Measurements from ENCODE around the gene XXYLT1. TPM values are rescaled to one million over a fixed set of nuclear protein-coding genes. Genes with fewer than 3 reads are reported as not detected.

Gene XXYLT1
- total and polyA plus RNA-seq, 2 of the 4 experiments (the other 2 are of a cell fraction), result 14.7 to 18.1 TPM

DNA sequence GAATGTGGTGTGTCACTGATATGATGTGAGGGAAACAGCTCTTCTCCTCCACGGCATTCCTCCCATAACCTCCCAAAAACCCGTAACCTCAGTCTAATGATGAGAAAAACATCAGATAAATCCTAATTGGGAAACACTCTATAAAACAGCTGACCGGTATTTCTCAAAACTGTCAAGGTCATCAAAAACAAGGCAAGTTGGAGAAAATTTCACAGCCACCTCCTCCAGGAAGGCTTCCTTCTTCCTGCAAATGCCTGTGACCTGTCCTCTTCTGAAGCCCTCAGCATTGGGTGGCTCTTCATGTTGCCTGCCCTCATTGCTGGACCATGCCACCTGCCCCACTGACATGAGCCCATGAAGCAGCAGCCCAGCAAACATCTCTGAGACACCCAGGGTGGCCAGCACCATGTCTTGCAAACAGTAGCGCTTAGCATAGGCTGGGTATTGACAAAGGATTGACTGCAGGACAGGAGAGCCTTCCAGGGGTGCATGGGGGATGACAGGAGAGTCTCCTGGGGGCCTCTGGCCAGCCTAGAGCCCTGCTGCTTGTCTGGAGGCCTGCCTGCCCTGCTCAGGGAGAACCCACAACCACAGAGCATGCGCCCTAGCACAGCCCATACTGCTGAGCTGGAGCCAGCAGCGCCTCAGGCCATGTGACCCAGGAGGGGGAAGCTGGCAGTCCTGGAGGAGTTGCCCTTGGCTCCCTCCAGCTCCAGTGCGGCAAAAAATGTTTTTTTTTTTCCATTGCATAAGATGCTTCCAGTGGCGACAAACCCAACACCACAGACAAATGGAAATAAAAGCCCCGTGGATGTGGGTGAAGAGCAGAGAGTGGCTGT lies 49.7 kb downstream of the XXYLT1 start:
- Histone ChIP-seq H3K18ac (ENCODE audit: low read depth, low read length) (no peak overlapping the region), H2BK5ac (ENCODE audit: low read depth, low read length, poor library complexity, severe bottlenecking) (no peak overlapping the region), H3K23ac (ENCODE audit: low read depth, low read length) (no peak overlapping the region), H3K27me3 (ENCODE audit: control insufficient read depth, insufficient read depth, low read length) (no peaks in the 10 kb centered on the region), H2BK20ac (ENCODE audit: low read depth, low read length) (no peak overlapping the region), H3K79me1 (ENCODE audit: low read depth in 1 of 2, low read length in 2 of 2) (peaks cover 4 to 27% of the 10 kb centered on the region in 2 experiments; a peak in 3 of 4 replicates), H2BK120ac (ENCODE audit: low read depth, low read length) (no peak overlapping the region; the same call in 1 of the 2 replicates), H3K4me1 (ENCODE audit: control insufficient read depth, insufficient read depth, low read length) (peaks cover 10% of the 10 kb centered on the region), H2AK5ac (ENCODE audit: low read depth, low read length) (peak overlapping the region; percentile 51; the same call in 1 of the 2 replicates), H3K9me3 (ENCODE audit: control insufficient read depth, insufficient read depth, low read length) (no peaks in the 10 kb centered on the region), H3K9ac (ENCODE audit: low read depth, low read length) (no peak overlapping the region), H3K4me3 (ENCODE audit: insufficient read depth, low read depth, low read length) (no peak overlapping the region), H4K91ac (ENCODE audit: insufficient read depth, low read depth, low read length) (no peak overlapping the region), H4K5ac (ENCODE audit: low read depth, low read length) (no peak overlapping the region), H3K4ac (ENCODE audit: low read depth, low read length) (no peak overlapping the region), H4K8ac (ENCODE audit: low read depth in 2 of 2, low read length in 2 of 2) (peak overlapping the region in 1 of 2 experiments; percentile 24; a peak in 1 of 4 replicates), H4K20me1 (ENCODE audit: insufficient read depth, low read length) (no peaks in the 10 kb centered on the region), H3K4me2 (ENCODE audit: low read depth, low read length) (no peak overlapping the region), H3K14ac (replicated peaks; ENCODE audit: low read depth, low read length) (0 out of 2 replicates have a peak overlapping the region, but pooled peaks have one; percentile 25), H3K36me3 (ENCODE audit: control insufficient read depth, insufficient read depth, low read length) (peaks cover 4% of the 10 kb centered on the region), H3K56ac (ENCODE audit: extremely low read depth, insufficient read depth, low read length) (no peak overlapping the region), H3K27ac (ENCODE audit: insufficient read depth, low read length) (no peak overlapping the region), H2AFZ (replicated peaks; ENCODE audit: low read length, poor library complexity) (peak overlapping the region; percentile 53), H2BK15ac (ENCODE audit: low read depth, low read length) (no peak overlapping the region), H2AK9ac (replicated peaks; ENCODE audit: low read depth, low read length, poor library complexity) (no peak overlapping the region), H3K9me1 (ENCODE audit: insufficient read depth, low read length) (0 out of 2 replicates have a peak, but pooled peaks cover 2% of the 10 kb centered on the region)
- ChIA-PET POLR2A (ENCODE audit: unreplicated experiment) (no interaction called here), CTCF (interaction anchor here (1.1 kb wide), 1 partner anchor 33 kb away, joined by 3 read pairs; no protein-coding TSS in a partner anchor)
- ATAC-seq (ENCODE audit: low read depth) (peak; percentile 74), DNase-seq (peak; percentile 26)
- in situ Hi-C loops (cut with MboI; ENCODE audit: low sequenced_read_pairs) (no loop called here), dilution Hi-C loops (cut with HindIII; ENCODE audit: low sequenced_read_pairs, unreplicated experiment) (no loop called here), intact Hi-C loops (cut with micrococcal nuclease) (no loop called here)
- no TSS peak for BruUV-seq (replicated peaks)
- TF ChIP-seq NFE2L2 (IDR thresholded peaks at IDR 0.05; ENCODE audit: low read depth, low read length) (no peak), RCOR1 (IDR thresholded peaks at IDR 0.05; ENCODE audit: insufficient replicate concordance, low read length) (no peak), MAFK (IDR thresholded peaks at IDR 0.05; ENCODE audit: low read depth, low read length) (peak; percentile 81), CEBPB (IDR thresholded peaks at IDR 0.05; ENCODE audit: low read depth, low read length) (no peak), BHLHE40 (IDR thresholded peaks at IDR 0.05; ENCODE audit: low read depth, low read length) (no peak), RFX5 (IDR thresholded peaks at IDR 0.05; ENCODE audit: low read depth, low read length) (no peak)
- TF ChIP-seq, protein P1, sequence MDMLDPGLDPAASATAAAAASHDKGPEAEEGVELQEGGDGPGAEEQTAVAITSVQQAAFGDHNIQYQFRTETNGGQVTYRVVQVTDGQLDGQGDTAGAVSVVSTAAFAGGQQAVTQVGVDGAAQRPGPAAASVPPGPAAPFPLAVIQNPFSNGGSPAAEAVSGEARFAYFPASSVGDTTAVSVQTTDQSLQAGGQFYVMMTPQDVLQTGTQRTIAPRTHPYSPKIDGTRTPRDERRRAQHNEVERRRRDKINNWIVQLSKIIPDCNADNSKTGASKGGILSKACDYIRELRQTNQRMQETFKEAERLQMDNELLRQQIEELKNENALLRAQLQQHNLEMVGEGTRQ (IDR thresholded peaks at IDR 0.05; ENCODE audit: low read depth, low read length), result peak; percentile 48; the same call in 1 of the 2 replicates
- TF ChIP-seq, protein P2, sequence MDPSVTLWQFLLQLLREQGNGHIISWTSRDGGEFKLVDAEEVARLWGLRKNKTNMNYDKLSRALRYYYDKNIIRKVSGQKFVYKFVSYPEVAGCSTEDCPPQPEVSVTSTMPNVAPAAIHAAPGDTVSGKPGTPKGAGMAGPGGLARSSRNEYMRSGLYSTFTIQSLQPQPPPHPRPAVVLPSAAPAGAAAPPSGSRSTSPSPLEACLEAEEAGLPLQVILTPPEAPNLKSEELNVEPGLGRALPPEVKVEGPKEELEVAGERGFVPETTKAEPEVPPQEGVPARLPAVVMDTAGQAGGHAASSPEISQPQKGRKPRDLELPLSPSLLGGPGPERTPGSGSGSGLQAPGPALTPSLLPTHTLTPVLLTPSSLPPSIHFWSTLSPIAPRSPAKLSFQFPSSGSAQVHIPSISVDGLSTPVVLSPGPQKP (IDR thresholded peaks at IDR 0.05; ENCODE audit: borderline replicate concordance, low read depth, low read length), result no peak
- no CpG with 5 or more reads among the region's 9 CpGs for WGBS, 2 experiments (ENCODE audit: extremely low coverage in 2 of 2, insufficient read length in 1 of 2)

All from IMR-90 (cell line).